Common myeloid progenitor, CD34-positive (primary cell): Measurements from ENCODE around the gene CAPS2.

Experiments used
- CTCF ChIA-PET: fragments of 350-600 bp; sonication (Branson Sonifier 250); formaldehyde crosslinking; loops from one replicate; lab custom pipeline; 2021; ENCODE audit warnings: antibody characterized with exemption; lab: Charles Lee
- POLR2A ChIA-PET: fragments of 350-600 bp; sonication (Branson Sonifier 250); formaldehyde crosslinking; loops from one replicate; lab custom pipeline; 2021; ENCODE audit warnings: antibody characterized with exemption; lab: Charles Lee
- DNase-seq, 3 donors: peaks; one replicate each; pipeline versions ENCODE4 v3.0.0 to v3.0.0-alpha.2; 2013
- H3K27ac ChIP-seq, 2 experiments: 1 replicate in 1 of 2; 2 replicates in 1 of 2; pipeline ENCODE4 v1.7.0; 2013; ENCODE audit warnings: inconsistent platforms in 2 of 2, low read length in 2 of 2, mild to moderate bottlenecking in 2 of 2, low read depth in 1 of 2, moderate library complexity in 1 of 2; ENCODE audit not compliant: severe bottlenecking in 2 of 2, insufficient read depth in 1 of 2, poor library complexity in 1 of 2
- H3K27me3 ChIP-seq, 5 experiments: replicated peaks in 2 of 5; 1 replicate in 3 of 5; 2 replicates in 2 of 5; pipeline versions ENCODE4 v1.6.1 to v1.7.0; 2013; ENCODE audit warnings: low read length in 4 of 5, mild to moderate bottlenecking in 2 of 5, moderate library complexity in 2 of 5, inconsistent platforms in 1 of 5; ENCODE audit not compliant: insufficient read depth in 5 of 5, control insufficient read depth in 4 of 5
- H3K36me3 ChIP-seq, 4 experiments: 1 replicate in 2 of 4; 2 replicates in 2 of 4; pipeline versions ENCODE4 v1.6.1 to v1.7.0; 2013; ENCODE audit warnings: low read length in 3 of 4, control low read depth in 1 of 4, mild to moderate bottlenecking in 1 of 4; ENCODE audit not compliant: control insufficient read depth in 4 of 4, insufficient read depth in 4 of 4
- H3K4me1 ChIP-seq, 4 experiments: 1 replicate in 3 of 4; 2 replicates in 1 of 4; pipeline versions ENCODE4 v1.6.1 to v1.7.1; 2013; ENCODE audit warnings: low read length in 3 of 4, mild to moderate bottlenecking in 3 of 4, control low read depth in 1 of 4, inconsistent platforms in 1 of 4, moderate library complexity in 1 of 4; ENCODE audit not compliant: control insufficient read depth in 4 of 4, insufficient read depth in 4 of 4; ENCODE audit errors: control extremely low read depth in 1 of 4
- H3K4me3 ChIP-seq, 7 experiments: 1 replicate in 4 of 7; 2 replicates in 3 of 7; pipeline versions ENCODE4 v1.5.1 to v1.7.0; 2013; ENCODE audit warnings: mild to moderate bottlenecking in 7 of 7, low read length in 6 of 7, moderate library complexity in 6 of 7, inconsistent platforms in 2 of 7, low read depth in 2 of 7, control low read depth in 1 of 7; ENCODE audit not compliant: insufficient read depth in 4 of 7, control insufficient read depth in 1 of 7; ENCODE audit errors: extremely low read depth in 1 of 7
- H3K9me3 ChIP-seq, 5 experiments: 1 replicate in 4 of 5; 2 replicates in 1 of 5; pipeline versions ENCODE4 v1.6.1 to v1.7.1; 2013; ENCODE audit warnings: low read length in 4 of 5, mild to moderate bottlenecking in 2 of 5, inconsistent platforms in 1 of 5, low read depth in 1 of 5, moderate library complexity in 1 of 5; ENCODE audit not compliant: control insufficient read depth in 4 of 5, insufficient read depth in 2 of 5; ENCODE audit errors: control extremely low read depth in 1 of 5
- WGBS: methylation state at CpG from one replicate; pipeline ENCODE4 v1.1.5; 2013; ENCODE audit not compliant: insufficient coverage; 5-methylcytosine and 5-hydroxymethylcytosine counted together

The CAPS2 gene

GRCh38 chr12:75334384-75335030 is 4.4 kb upstream of the CAPS2 start, which contains the start of gene GLIPR1L1:
GLIPR1L1 (plus strand) TSS chr12:75334670; CDS start chr12:75334729, 59 bp downstream.
- Histone ChIP-seq H3K27me3 (peaks cover 0 to 3% (median 0%) of the 10 kb centered on the region in 5 experiments), H3K9me3 (no peaks in the 10 kb centered on the region), H3K4me3 (peak within 1 kb of the TSS; percentile 15 to 87 (median 65)), H3K27ac (no peak within 1 kb of the TSS), H3K4me1 (peaks cover 3 to 20% (median 11%) of the 10 kb centered on the region in 4 experiments), H3K36me3 (no peaks in the 10 kb centered on the region)
- CTCF ChIA-PET: interaction anchor here (0.5 to 6.6 kb wide), 17 partner anchors 9 to 738 kb away, joined by 3 to 52 read pairs (median 4); partner anchors contain the start of genes GLIPR1 and GLIPR1L2
- POLR2A ChIA-PET: interaction anchor here (1.4 kb wide), 1 partner anchor 177 kb away, joined by 4 read pairs; the partner anchor contains the start of gene KRR1
- peak; percentile 92 to 97 (median 96) for DNase-seq
- 0% methylated on average over 2 of the region's 23 CpGs for WGBS

GRCh38 chr12:75327642-75328041 is 2.5 kb downstream of the CAPS2 start:
- Histone ChIP-seq H3K27me3 (peaks cover 0 to 3% (median 0%) of the 10 kb centered on the region in 5 experiments), H3K4me3 (no peak overlapping the region), H3K36me3 (no peaks in the 10 kb centered on the region), H3K9me3 (no peaks in the 10 kb centered on the region), H3K4me1 (peaks cover 0 to 8% (median 7%) of the 10 kb centered on the region in 4 experiments), H3K27ac (no peak overlapping the region)
- ChIA-PET CTCF (interaction anchor here (1.5 kb wide), 1 partner anchor 11 kb away, joined by 5 read pairs; no protein-coding TSS in a partner anchor), POLR2A (no interaction called here)
- no peak for DNase-seq
- no CpG with 5 or more reads among the region's 1 CpG for WGBS

- 50% methylated on average over 2 of the region's 3 CpGs for WGBS
- Histone ChIP-seq H3K4me3 (no peak overlapping the region), H3K27me3 (no peaks in the 10 kb centered on the region), H3K4me1 (no peaks in the 10 kb centered on the region), H3K27ac (no peak overlapping the region), H3K9me3 (no peaks in the 10 kb centered on the region), H3K36me3 (no peaks in the 10 kb centered on the region)
- ChIA-PET POLR2A (no interaction called here), CTCF (interaction anchor here (1.5 kb wide), 1 partner anchor 19 kb away, joined by 3 read pairs; no protein-coding TSS in a partner anchor)
- DNase-seq: no peak
These were observed 6.5 kb downstream of the CAPS2 start for GRCh38 chr12:75323663-75324062.

- no peak for DNase-seq
- Histone ChIP-seq H3K9me3 (no peaks in the 10 kb centered on the region), H3K27me3 (no peaks in the 10 kb centered on the region), H3K4me3 (no peak overlapping the region), H3K36me3 (no peaks in the 10 kb centered on the region), H3K4me1 (no peaks in the 10 kb centered on the region), H3K27ac (no peak overlapping the region)
- CTCF ChIA-PET: no interaction called here
- POLR2A ChIA-PET: no interaction called here
- WGBS: no CpG with 5 or more reads among the region's 1 CpG
These were observed 7.7 kb downstream of the CAPS2 start for GRCh38 chr12:75322464-75322863.

GRCh38 chr12:75317784-75318183 is 12.3 kb downstream of the CAPS2 start:
- ChIA-PET POLR2A (no interaction called here), CTCF (no interaction called here)
- Histone ChIP-seq H3K4me1 (no peaks in the 10 kb centered on the region), H3K36me3 (no peaks in the 10 kb centered on the region), H3K9me3 (no peaks in the 10 kb centered on the region), H3K4me3 (no peak overlapping the region), H3K27ac (no peak overlapping the region), H3K27me3 (no peaks in the 10 kb centered on the region)
- 100% methylated on average over 2 of the region's 3 CpGs for WGBS
- DNase-seq: no peak

- Histone ChIP-seq H3K4me3 (no peak overlapping the region), H3K9me3 (no peaks in the 10 kb centered on the region), H3K4me1 (no peaks in the 10 kb centered on the region), H3K27me3 (no peaks in the 10 kb centered on the region), H3K36me3 (no peaks in the 10 kb centered on the region), H3K27ac (no peak overlapping the region)
- DNase-seq: no peak
- POLR2A ChIA-PET: interaction anchor here (0.6 kb wide), 1 partner anchor 192 kb away, joined by 3 read pairs; no protein-coding TSS in a partner anchor
- CTCF ChIA-PET: interaction anchor here (0.6 kb wide), 1 partner anchor 783 kb away, joined by 3 read pairs; no protein-coding TSS in a partner anchor
These were observed 14.6 kb downstream of the CAPS2 start for GRCh38 chr12:75315518-75315917.

GRCh38 chr12:75311369-75311768 is 18.8 kb downstream of the CAPS2 start:
- ChIA-PET POLR2A (interaction anchor here (0.6 kb wide), 1 partner anchor 509 kb away, joined by 3 read pairs; no protein-coding TSS in a partner anchor), CTCF (interaction anchor here (1.1 kb wide), 1 partner anchor 10 kb away, joined by 3 read pairs; no protein-coding TSS in a partner anchor)
- Histone ChIP-seq H3K9me3 (no peaks in the 10 kb centered on the region), H3K4me1 (no peaks in the 10 kb centered on the region), H3K27ac (no peak overlapping the region), H3K27me3 (no peaks in the 10 kb centered on the region), H3K4me3 (no peak overlapping the region), H3K36me3 (no peaks in the 10 kb centered on the region)
- no peak for DNase-seq
- 90% methylated on average over 2 of the region's 3 CpGs for WGBS
